ENCODE results near the gene MYRFL. TPM values are rescaled to one million over a fixed set of nuclear protein-coding genes. Genes with fewer than 3 reads are reported as not detected.
"Not testable (repeated sequence)": the region's sequence is repeated elsewhere in the genome, so short reads cannot be mapped to it uniquely, and the experiment has no call there.

The MYRFL gene
- total RNA-seq (not detected), polyA plus RNA-seq (not detected)

- Mint-ChIP-seq H3K27ac (no peak within 1 kb of the TSS), H3K36me3 (no peaks in the 10 kb centered on the region), H3K27me3 (peaks cover 5 to 31% of the 10 kb centered on the region in 2 donors), H3K9me3 (no peaks in the 10 kb centered on the region), H3K4me3 (no peak within 1 kb of the TSS), H3K4me1 (no peaks in the 10 kb centered on the region)
- no peak within 1 kb of the TSS for H3K27ac ChIP-seq (ENCODE audit: low read depth, low read length)
- no peaks in the 10 kb centered on the region for H3K27me3 ChIP-seq (ENCODE audit: insufficient read depth, low read length, poor library complexity, severe bottlenecking)
- no peak for DNase-seq
- no peaks in the 10 kb centered on the region for H3K36me3 ChIP-seq (ENCODE audit: insufficient read depth, low read length)
- ChIA-PET POLR2A (no interaction called here), CTCF (no interaction called here)
- no peaks in the 10 kb centered on the region for H3K4me1 ChIP-seq (ENCODE audit: insufficient read depth, low read length)
- H3K4me3 ChIP-seq (ENCODE audit: low read length): no peak within 1 kb of the TSS
- H3K9me3 ChIP-seq (ENCODE audit: low read length): no peaks in the 10 kb centered on the region
These were observed at the start of gene MYRFL for GRCh38 chr12:69824966-69825560. MYRFL (plus strand) TSS chr12:69825227; CDS start chr12:69825518, 291 bp downstream.

DNA sequence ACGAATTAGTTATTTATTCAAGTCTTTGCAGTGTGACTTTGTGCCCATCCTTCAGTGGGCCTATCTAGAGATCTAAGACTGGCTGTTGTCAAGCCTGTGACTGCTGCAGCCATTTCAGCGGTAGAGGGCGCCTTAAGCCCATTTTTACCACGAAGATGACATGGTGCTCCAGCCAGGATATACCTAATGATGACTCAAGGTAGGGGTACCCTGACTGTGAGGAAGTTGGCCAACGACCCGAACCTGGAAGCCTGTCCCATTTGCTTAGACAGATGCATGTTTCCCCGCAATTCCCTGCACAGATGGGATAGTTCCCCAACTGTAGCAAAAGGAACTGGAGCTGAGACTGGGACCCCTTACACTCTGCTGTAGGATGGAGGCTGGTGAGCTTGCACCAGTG lies 45.1 kb upstream of the MYRFL start:
- ChIA-PET POLR2A (no interaction called here), CTCF (no interaction called here)
- H3K9me3 Mint-ChIP-seq: peaks cover 0 to 24% (median 12%) of the 10 kb centered on the region in 5 donors
- H3K36me3 Mint-ChIP-seq: peaks cover 23 to 50% (median 41%) of the 10 kb centered on the region in 3 donors
- no peak overlapping the region for H3K4me3 ChIP-seq (ENCODE audit: low read length)
- no peaks in the 10 kb centered on the region for H3K27me3 ChIP-seq (ENCODE audit: insufficient read depth, low read length, poor library complexity, severe bottlenecking)
- H3K4me1 ChIP-seq (ENCODE audit: insufficient read depth, low read length): no peaks in the 10 kb centered on the region
- no peak overlapping the region for H3K27ac Mint-ChIP-seq
- H3K9me3 ChIP-seq (ENCODE audit: low read length): no peaks in the 10 kb centered on the region
- no peaks in the 10 kb centered on the region for H3K36me3 ChIP-seq (ENCODE audit: insufficient read depth, low read length)
- H3K4me3 Mint-ChIP-seq: no peak overlapping the region
- DNase-seq: no peak
- H3K4me1 Mint-ChIP-seq: peaks cover 7 to 23% (median 21%) of the 10 kb centered on the region in 3 donors
- H3K27ac ChIP-seq (ENCODE audit: low read depth, low read length): no peak overlapping the region
- H3K27me3 Mint-ChIP-seq: peaks cover 0 to 2% of the 10 kb centered on the region in 2 donors

GRCh38 chr12:69783365-69783764 lies 41.7 kb upstream of the MYRFL start:
- H3K27ac ChIP-seq (ENCODE audit: low read depth, low read length): no peak overlapping the region
- H3K4me1 ChIP-seq (ENCODE audit: insufficient read depth, low read length): no peaks in the 10 kb centered on the region
- Mint-ChIP-seq H3K27ac (no peak overlapping the region), H3K36me3 (peaks cover 40 to 81% (median 66%) of the 10 kb centered on the region in 3 donors), H3K9me3 (peaks cover 0 to 25% (median 12%) of the 10 kb centered on the region in 5 donors), H3K4me1 (peaks cover 7 to 23% (median 21%) of the 10 kb centered on the region in 3 donors), H3K4me3 (no peak overlapping the region), H3K27me3 (peaks cover 0 to 2% of the 10 kb centered on the region in 2 donors)
- peaks cover 7% of the 10 kb centered on the region for H3K36me3 ChIP-seq (ENCODE audit: insufficient read depth, low read length)
- ChIA-PET POLR2A (no interaction called here), CTCF (no interaction called here)
- no peaks in the 10 kb centered on the region for H3K9me3 ChIP-seq (ENCODE audit: low read length)
- H3K4me3 ChIP-seq (ENCODE audit: low read length): no peak overlapping the region
- DNase-seq: no peak
- no peaks in the 10 kb centered on the region for H3K27me3 ChIP-seq (ENCODE audit: insufficient read depth, low read length, poor library complexity, severe bottlenecking)

GRCh38 chr12:69789351-69789750 lies 35.7 kb upstream of the MYRFL start:
- peaks cover 7% of the 10 kb centered on the region for H3K36me3 ChIP-seq (ENCODE audit: insufficient read depth, low read length)
- H3K27ac Mint-ChIP-seq: no peak overlapping the region
- H3K4me1 Mint-ChIP-seq: no peaks in the 10 kb centered on the region
- H3K27me3 ChIP-seq (ENCODE audit: insufficient read depth, low read length, poor library complexity, severe bottlenecking): no peaks in the 10 kb centered on the region
- H3K4me1 ChIP-seq (ENCODE audit: insufficient read depth, low read length): no peaks in the 10 kb centered on the region
- no peak overlapping the region for H3K4me3 ChIP-seq (ENCODE audit: low read length)
- H3K27me3 Mint-ChIP-seq: no peaks in the 10 kb centered on the region
- no peak for DNase-seq
- H3K9me3 ChIP-seq (ENCODE audit: low read length): peaks cover 8% of the 10 kb centered on the region
- H3K9me3 Mint-ChIP-seq: peaks cover 15 to 41% (median 29%) of the 10 kb centered on the region in 5 donors
- ChIA-PET POLR2A (no interaction called here), CTCF (no interaction called here)
- H3K4me3 Mint-ChIP-seq: no peak overlapping the region
- peaks cover 48 to 90% (median 67%) of the 10 kb centered on the region in 3 donors for H3K36me3 Mint-ChIP-seq
- H3K27ac ChIP-seq (ENCODE audit: low read depth, low read length): no peak overlapping the region

DNA sequence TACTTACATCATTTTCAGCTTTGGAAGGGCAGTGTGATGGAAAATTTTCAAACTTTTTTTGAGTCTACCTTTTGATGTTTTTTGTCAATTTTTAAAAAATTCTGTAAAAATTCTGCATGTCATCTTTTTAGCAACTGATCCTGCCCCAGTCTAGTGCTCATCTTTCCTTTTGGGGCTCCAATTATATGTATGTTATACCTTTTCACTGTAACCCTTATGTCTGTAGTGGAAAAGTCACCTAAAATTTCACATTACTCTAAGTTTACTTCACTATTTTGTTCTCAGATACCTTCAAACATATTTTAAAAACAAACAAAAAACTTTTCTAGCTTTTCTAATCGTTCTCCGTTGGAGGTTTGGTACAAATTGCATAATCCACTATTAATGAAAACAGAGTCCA lies 32.5 kb upstream of the MYRFL start:
- Mint-ChIP-seq H3K9me3 (peaks cover 15 to 43% (median 41%) of the 10 kb centered on the region in 5 donors), H3K4me1 (no peaks in the 10 kb centered on the region), H3K4me3 (no peak overlapping the region), H3K27me3 (no peaks in the 10 kb centered on the region), H3K36me3 (peaks cover 51 to 90% (median 65%) of the 10 kb centered on the region in 3 donors), H3K27ac (no peak overlapping the region)
- H3K4me3 ChIP-seq (ENCODE audit: low read length): no peak overlapping the region
- ChIA-PET CTCF (no interaction called here), POLR2A (no interaction called here)
- no peak for DNase-seq
- peaks cover 8% of the 10 kb centered on the region for H3K9me3 ChIP-seq (ENCODE audit: low read length)
- no peaks in the 10 kb centered on the region for H3K27me3 ChIP-seq (ENCODE audit: insufficient read depth, low read length, poor library complexity, severe bottlenecking)
- peaks cover 7% of the 10 kb centered on the region for H3K36me3 ChIP-seq (ENCODE audit: insufficient read depth, low read length)
- H3K4me1 ChIP-seq (ENCODE audit: insufficient read depth, low read length): no peaks in the 10 kb centered on the region
- no peak overlapping the region for H3K27ac ChIP-seq (ENCODE audit: low read depth, low read length)

DNA sequence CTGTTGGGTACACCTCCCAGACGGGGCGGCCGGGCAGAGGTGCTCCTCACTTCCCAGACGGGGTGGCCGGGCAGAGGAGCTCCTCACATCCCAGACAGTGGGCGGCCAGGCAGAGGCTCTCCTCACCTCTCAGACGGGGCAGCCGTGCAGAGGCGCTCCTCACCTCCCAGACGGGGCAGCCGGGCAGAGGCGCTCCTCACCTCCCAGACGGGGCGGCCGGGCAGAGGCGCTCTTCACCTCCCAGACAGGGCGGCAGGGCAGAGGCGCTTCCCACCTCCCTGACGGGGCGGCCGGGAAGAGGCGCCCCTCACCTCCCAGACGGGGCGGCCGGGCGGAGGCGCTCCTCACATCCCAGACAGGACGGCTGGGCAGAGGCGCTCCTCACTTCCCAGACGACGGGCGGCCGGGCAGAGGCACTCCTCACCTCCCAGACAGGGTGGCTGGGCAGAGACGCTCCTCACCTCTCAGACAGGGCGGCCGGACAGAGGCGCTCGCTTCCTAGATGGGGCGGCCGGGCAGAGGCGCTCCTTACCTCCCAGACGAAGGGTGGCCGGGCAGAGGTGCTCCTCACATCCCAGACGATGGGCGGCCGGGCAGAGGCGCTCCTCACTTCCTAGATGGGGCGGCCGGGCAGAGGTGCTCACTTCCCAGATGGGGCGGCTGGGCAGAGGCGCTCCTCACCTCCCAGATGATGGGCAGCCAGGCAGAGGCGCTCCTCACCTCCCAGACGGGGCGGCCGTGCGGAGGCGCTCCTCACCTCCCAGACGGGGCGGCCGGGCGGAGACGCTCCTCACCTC lies 17.7 kb upstream of the MYRFL start:
- H3K9me3 Mint-ChIP-seq: peaks cover 7 to 38% (median 26%) of the 10 kb centered on the region in 5 donors
- H3K36me3 Mint-ChIP-seq: peaks cover 26 to 68% (median 62%) of the 10 kb centered on the region in 3 donors
- H3K4me3 ChIP-seq (ENCODE audit: low read length); H3K27me3 Mint-ChIP-seq; CTCF ChIA-PET; H3K4me3 Mint-ChIP-seq; H3K4me1 ChIP-seq (ENCODE audit: insufficient read depth, low read length); H3K36me3 ChIP-seq (ENCODE audit: insufficient read depth, low read length); H3K27ac ChIP-seq (ENCODE audit: low read depth, low read length); DNase-seq; H3K27me3 ChIP-seq (ENCODE audit: insufficient read depth, low read length, poor library complexity, severe bottlenecking); POLR2A ChIA-PET; H3K9me3 ChIP-seq (ENCODE audit: low read length); H3K27ac Mint-ChIP-seq; H3K4me1 Mint-ChIP-seq: not testable (repeated sequence)

DNA sequence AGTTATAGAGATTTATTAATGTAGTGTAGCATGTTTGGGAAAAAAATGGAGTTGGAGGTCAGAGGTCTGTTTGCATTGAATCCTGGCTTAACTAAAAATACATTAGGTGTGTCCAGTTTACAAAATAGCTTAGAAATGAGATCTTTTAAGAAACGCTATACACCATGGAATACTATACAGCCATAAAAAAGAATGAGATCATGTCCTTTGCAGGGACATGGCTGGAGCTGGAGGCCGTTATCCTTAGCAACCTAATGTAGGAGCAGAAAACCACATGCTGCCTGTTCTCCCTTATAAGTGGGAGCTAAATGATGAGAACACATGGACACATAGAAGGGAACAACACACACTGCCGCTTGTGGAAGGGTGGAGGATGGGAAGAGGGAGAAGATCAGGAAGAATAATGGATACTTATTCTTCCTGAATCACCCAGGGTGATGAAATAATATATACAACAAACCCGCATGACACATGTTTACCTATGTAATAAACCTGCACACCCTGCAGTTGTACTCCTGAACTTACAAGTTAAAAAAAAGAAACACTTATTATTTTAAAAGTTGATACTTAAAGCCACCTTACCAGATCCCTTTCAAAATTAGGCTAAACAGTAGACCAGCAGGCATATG lies 14.0 kb upstream of the MYRFL start:
- Mint-ChIP-seq H3K36me3 (peaks cover 35 to 69% (median 62%) of the 10 kb centered on the region in 3 donors), H3K27me3 (no peaks in the 10 kb centered on the region), H3K27ac (no peak overlapping the region), H3K4me3 (no peak overlapping the region), H3K9me3 (peaks cover 7 to 30% (median 21%) of the 10 kb centered on the region in 5 donors), H3K4me1 (no peaks in the 10 kb centered on the region)
- CTCF ChIA-PET: interaction anchor here (0.6 kb wide), 1 partner anchor 737 kb away, joined by 3 read pairs; no protein-coding TSS in a partner anchor
- Histone ChIP-seq H3K27me3 (ENCODE audit: insufficient read depth, low read length, poor library complexity, severe bottlenecking) (no peaks in the 10 kb centered on the region), H3K4me3 (ENCODE audit: low read length) (no peak overlapping the region), H3K9me3 (ENCODE audit: low read length) (no peaks in the 10 kb centered on the region), H3K36me3 (ENCODE audit: insufficient read depth, low read length) (no peaks in the 10 kb centered on the region), H3K27ac (ENCODE audit: low read depth, low read length) (no peak overlapping the region), H3K4me1 (ENCODE audit: insufficient read depth, low read length) (no peaks in the 10 kb centered on the region)
- POLR2A ChIA-PET: no interaction called here
- no peak for DNase-seq

- ChIA-PET POLR2A (no interaction called here), CTCF (no interaction called here)
- Mint-ChIP-seq H3K27ac (no peak overlapping the region), H3K36me3 (peaks cover 25 to 42% (median 34%) of the 10 kb centered on the region in 3 donors), H3K9me3 (peaks cover 0 to under 1% (median 0%) of the 10 kb centered on the region in 5 donors), H3K4me1 (no peaks in the 10 kb centered on the region), H3K4me3 (no peak overlapping the region), H3K27me3 (no peaks in the 10 kb centered on the region)
- DNase-seq: no peak
- Histone ChIP-seq H3K4me1 (ENCODE audit: insufficient read depth, low read length) (no peaks in the 10 kb centered on the region), H3K9me3 (ENCODE audit: low read length) (no peaks in the 10 kb centered on the region), H3K4me3 (ENCODE audit: low read length) (no peak overlapping the region), H3K27ac (ENCODE audit: low read depth, low read length) (no peak overlapping the region), H3K27me3 (ENCODE audit: insufficient read depth, low read length, poor library complexity, severe bottlenecking) (no peaks in the 10 kb centered on the region), H3K36me3 (ENCODE audit: insufficient read depth, low read length) (no peaks in the 10 kb centered on the region)
These were observed 8.9 kb upstream of the MYRFL start for GRCh38 chr12:69816082-69816481.

Data from CD8-positive, alpha-beta memory T cell (primary cell).